Mucosa of descending colon (tissue), 3 donors: ENCODE data around the gene ROBO1. TPM values are rescaled to one million over a fixed set of nuclear protein-coding genes. Genes with fewer than 3 reads are reported as not detected.

Source experiments
- ATAC-seq: fragments of 200-7000 bp; cut with Tn5 transposase; one replicate; pipeline ENCODE4 v1.9.1; 2020; ENCODE audit warnings: mild to moderate bottlenecking, moderate library complexity
- DNase-seq, 3 donors: peaks; one replicate each; pipeline ENCODE4 v3.0.0-alpha.2; 2020
- H3K36me3 ChIP-seq: fragments of 200-600 bp; one replicate; pipeline ENCODE4 v1.8.0; 2021; ENCODE audit warnings: low read depth, mild to moderate bottlenecking
- H3K4me1 ChIP-seq: fragments of 200-600 bp; one replicate; pipeline ENCODE4 v1.8.0; 2021; ENCODE audit warnings: low read depth, mild to moderate bottlenecking
- H3K4me3 ChIP-seq: fragments of 200-600 bp; one replicate; pipeline ENCODE4 v1.8.0; 2021; ENCODE audit warnings: mild to moderate bottlenecking
- H3K9me3 ChIP-seq: fragments of 200-600 bp; one replicate; pipeline ENCODE4 v1.8.0; 2021; ENCODE audit warnings: mild to moderate bottlenecking
- intact Hi-C, 2 donors: fragments of 100-400 bp; cut with DNase I in 1 of 2; cut with micrococcal nuclease in 1 of 2; formaldehyde crosslinking; loops; one replicate each; pipeline versions ENCODE4 v1.11.0 to v1.11.1; 2022; cut with DNase I, micrococcal nuclease
- total RNA-seq, 3 donors: library from RNA; stranded (reverse); fragmentation: NEBNext Ultra II Directional in 2 of 3; extraction: Animal tissue kit (Norgen Biotek cat#: 25700) in 2 of 3; gene quantifications; one replicate each; pipeline versions ENCODE4 v1.2.1 to v1.2.4, GENCODE V29; 2021 to 2023
- TF ChIP-seq, protein P1 (sequence below): fragments of 200-600 bp; IDR thresholded peaks from one replicate; pipeline ENCODE4 v1.8.0; 2022; ENCODE audit warnings: antibody characterized with exemption, mild to moderate bottlenecking
- donor health status: DM: no; HTN: no; CAD: no; lungs with moderate emphysema.
- donor health status: DM: no; HTN: no; CAD: no.
- donor health status: DM: no; HTN: yes; CAD: no.

The ROBO1 gene
- total RNA-seq, 3 donors from 2014 or later: 4.3 to 22.7 (median 10.1) TPM

DNA sequence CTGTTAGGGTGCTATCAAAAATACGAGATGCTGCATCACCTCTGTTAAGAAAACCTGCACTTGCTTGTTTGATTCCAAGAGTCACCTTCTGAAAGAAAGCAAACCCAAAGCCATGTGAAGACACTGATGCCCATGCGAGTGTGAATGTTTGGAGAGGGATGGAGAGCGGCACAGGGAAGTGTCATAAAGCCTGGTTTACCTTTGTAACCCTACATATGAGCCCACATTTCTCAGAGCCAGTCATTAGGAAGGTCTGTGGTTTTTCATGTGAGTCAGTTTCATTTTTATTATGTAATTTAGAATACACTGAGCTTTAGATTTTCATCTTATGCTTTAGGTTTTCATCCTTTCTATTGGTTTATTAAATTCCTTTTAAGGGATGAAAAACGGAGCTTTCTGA, 896.8 kb downstream of the ROBO1 start:
- H3K9me3 ChIP-seq: no peaks in the 10 kb centered on the region
- TF ChIP-seq, protein P1, sequence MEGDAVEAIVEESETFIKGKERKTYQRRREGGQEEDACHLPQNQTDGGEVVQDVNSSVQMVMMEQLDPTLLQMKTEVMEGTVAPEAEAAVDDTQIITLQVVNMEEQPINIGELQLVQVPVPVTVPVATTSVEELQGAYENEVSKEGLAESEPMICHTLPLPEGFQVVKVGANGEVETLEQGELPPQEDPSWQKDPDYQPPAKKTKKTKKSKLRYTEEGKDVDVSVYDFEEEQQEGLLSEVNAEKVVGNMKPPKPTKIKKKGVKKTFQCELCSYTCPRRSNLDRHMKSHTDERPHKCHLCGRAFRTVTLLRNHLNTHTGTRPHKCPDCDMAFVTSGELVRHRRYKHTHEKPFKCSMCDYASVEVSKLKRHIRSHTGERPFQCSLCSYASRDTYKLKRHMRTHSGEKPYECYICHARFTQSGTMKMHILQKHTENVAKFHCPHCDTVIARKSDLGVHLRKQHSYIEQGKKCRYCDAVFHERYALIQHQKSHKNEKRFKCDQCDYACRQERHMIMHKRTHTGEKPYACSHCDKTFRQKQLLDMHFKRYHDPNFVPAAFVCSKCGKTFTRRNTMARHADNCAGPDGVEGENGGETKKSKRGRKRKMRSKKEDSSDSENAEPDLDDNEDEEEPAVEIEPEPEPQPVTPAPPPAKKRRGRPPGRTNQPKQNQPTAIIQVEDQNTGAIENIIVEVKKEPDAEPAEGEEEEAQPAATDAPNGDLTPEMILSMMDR: no peak
- H3K4me1 ChIP-seq: no peaks in the 10 kb centered on the region
- ATAC-seq (no peak), DNase-seq (no peak)
- intact Hi-C loops: no loop called here
- no peaks in the 10 kb centered on the region for H3K36me3 ChIP-seq
- H3K4me3 ChIP-seq: no peak overlapping the region

DNA sequence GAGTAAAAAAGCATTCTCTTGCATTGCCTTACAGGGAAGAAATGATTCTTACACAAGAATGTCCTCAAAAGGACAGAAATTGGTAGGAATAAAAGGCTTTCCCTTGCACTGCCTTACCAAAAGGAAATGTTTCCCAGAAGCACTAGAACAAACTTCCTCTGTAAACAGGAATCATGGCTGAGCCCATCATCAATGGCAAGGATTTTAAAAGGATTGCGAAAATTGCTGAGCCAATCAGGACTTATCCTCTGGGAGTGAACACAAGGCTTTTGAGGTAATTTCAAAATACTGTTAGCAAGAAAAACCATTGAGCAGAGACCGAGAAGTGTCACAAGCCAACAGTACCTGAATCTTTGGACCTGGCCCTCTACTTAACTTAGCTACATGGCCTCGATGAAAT, 897.3 kb downstream of the ROBO1 start:
- no peaks in the 10 kb centered on the region for H3K4me1 ChIP-seq
- intact Hi-C loops: no loop called here
- DNase-seq (no peak), ATAC-seq (no peak)
- H3K9me3 ChIP-seq: no peaks in the 10 kb centered on the region
- no peak overlapping the region for H3K4me3 ChIP-seq
- TF ChIP-seq, protein P1: no peak
- no peaks in the 10 kb centered on the region for H3K36me3 ChIP-seq

DNA sequence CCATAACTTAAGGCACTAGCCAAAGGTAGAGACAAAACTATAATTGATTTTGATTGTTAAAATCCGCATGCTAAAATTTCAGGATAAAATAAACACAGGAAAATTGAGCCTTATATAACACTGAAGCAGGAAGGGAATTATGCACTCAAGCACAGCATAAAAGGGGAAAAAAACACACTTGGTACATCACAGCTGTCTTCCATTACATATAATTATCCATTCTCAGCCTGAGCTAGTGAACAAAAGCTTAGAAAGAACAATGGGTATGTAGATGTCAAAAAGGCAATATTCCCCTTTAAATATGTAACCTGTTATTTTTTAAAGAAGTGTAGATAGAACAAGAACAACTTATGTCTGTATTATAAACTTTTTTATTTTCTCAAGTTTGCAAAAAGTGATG, 899.2 kb downstream of the ROBO1 start:
- intact Hi-C loops: no loop called here
- H3K36me3 ChIP-seq: no peaks in the 10 kb centered on the region
- DNase-seq (no peak), ATAC-seq (no peak)
- no peaks in the 10 kb centered on the region for H3K9me3 ChIP-seq
- TF ChIP-seq, protein P1: no peak
- H3K4me3 ChIP-seq: no peak overlapping the region
- H3K4me1 ChIP-seq: peaks cover 5% of the 10 kb centered on the region

DNA sequence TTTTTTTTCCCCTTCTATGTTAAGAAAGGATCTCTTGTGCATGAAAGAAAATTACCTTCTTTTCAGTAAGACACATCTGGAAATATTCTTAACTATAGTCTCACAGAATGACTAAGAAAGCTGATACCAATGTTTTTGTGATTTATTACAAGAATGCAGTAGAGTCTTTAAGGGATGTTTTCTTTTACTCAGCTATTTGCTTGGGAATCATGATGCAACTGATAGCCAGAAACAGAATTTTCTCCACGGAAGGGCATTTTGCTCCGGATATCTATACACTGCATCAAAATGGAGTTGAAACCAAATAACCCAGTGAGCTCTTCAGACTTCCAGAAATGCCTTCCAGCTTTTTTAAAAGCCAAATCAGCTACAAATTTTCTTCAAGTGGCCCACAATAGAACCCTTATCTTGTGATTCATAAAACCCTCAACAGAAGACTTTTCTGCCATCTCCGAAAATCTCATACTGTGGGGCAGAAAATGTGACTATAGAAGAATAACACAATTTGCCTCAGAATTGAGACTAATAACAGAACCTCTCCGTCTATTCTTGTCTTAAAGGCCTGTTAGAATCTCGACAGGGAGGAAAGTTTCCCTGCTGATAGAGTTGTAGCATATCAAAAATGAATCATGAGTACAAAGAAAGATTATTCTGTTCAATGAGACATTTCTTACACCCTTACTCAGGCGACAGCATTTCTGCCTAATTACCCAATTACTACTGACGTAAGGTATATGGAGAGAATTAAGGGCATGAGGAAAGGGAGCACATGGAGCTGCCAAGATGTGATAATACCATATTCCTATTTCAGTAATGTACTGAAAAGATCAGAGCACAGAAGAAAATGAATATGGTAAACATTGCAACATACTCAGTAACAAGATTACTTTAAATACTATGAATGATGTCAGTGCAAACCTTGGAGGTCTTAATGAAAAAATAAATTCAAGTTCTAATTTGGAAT, 900.1 kb downstream of the ROBO1 start:
- intact Hi-C loops: no loop called here
- Histone ChIP-seq H3K36me3 (no peaks in the 10 kb centered on the region), H3K4me3 (no peak overlapping the region), H3K4me1 (peaks cover 10% of the 10 kb centered on the region), H3K9me3 (no peaks in the 10 kb centered on the region)
- no peak for DNase-seq
- TF ChIP-seq, protein P1: no peak
- ATAC-seq: no peak

DNA sequence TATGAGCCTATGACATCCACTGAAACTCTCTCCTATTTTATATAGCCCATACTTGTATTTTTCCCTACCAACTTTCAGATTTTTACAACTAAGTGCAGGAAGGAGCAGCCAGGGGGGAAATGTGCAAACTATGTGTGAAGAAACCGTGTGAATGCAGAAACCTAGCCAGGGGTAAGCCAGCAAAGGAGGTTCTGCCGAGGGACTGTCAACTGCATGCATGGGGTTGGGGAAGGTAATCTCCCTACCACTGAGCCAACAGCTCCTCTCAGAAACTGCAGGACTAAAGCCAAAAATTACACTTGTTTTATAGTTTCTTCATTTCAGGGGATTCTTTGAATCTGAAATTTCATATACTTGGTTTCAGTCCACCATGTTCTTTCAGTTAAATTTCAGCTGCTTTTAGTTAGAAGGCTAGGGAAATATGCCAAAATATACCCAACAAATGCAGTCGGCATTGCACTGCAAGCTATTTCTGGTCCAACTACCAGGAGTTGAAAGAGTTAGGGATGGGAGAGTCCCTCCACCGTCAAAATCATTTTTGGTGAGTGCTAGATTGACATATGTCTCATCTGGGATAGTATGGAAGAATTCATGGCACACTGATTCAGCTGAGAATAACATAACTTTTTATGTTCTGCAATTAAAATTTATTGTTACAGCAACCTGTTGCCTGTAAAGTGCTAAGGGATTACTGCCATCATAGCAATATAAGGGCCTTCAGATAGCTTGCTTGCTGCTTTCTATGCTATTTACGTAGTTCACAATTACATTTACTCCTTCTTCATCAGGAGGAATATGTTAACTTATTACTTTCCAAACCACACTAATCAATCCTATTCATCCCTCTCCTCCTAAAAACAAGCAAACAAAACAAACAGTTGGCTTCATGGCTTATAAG, 904.2 kb downstream of the ROBO1 start:
- intact Hi-C loops: no loop called here
- Histone ChIP-seq H3K36me3 (no peaks in the 10 kb centered on the region), H3K9me3 (no peaks in the 10 kb centered on the region), H3K4me3 (no peak overlapping the region), H3K4me1 (peaks cover 10% of the 10 kb centered on the region)
- no peak for ATAC-seq
- DNase-seq: no peak
- TF ChIP-seq, protein P1: no peak
